ENCODE data around the gene TBC1D10A.
"Not testable (repeated sequence)": the region's sequence is repeated elsewhere in the genome, so short reads cannot be mapped to it uniquely, and the experiment has no call there.

TBC1D10A gene

DNA sequence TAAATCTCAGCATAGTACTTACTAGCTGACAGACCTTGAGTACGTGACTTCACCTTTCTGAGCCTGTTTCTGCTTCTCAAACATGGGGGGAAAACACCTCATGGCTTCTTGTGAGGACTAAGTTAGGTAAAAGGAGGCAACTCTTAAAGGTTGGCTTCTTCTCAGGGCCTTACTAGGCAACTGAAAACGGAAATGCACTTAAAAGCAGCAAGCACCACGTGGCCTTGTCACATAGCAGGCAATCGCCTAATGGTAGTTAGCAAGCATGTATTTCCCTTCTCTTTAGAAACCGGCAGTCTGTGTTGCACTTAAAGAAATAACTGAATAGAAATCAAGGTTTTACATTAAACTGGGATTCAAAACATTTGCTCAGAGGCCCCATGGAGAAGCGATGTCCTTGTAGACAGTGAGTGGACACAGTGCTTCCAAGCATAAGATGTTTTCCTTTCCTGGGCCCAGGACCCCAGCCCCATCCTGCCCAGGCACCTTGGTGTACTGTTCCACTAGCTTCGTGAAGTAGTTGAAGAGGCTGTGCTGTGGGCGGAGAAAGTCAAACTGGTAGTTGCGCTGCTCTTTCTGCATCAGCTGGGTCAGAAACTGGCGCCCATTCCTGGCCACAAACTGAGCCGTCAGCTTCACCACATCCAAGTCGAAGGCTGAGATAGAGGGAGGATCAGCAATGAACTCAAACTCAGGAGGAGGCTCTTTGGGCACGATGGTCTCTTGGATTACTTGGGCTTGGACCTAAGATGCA is 17.9 kb upstream of the TBC1D10A start:
- no peak for DNase-seq (ENCODE audit: low spot score)

DNA sequence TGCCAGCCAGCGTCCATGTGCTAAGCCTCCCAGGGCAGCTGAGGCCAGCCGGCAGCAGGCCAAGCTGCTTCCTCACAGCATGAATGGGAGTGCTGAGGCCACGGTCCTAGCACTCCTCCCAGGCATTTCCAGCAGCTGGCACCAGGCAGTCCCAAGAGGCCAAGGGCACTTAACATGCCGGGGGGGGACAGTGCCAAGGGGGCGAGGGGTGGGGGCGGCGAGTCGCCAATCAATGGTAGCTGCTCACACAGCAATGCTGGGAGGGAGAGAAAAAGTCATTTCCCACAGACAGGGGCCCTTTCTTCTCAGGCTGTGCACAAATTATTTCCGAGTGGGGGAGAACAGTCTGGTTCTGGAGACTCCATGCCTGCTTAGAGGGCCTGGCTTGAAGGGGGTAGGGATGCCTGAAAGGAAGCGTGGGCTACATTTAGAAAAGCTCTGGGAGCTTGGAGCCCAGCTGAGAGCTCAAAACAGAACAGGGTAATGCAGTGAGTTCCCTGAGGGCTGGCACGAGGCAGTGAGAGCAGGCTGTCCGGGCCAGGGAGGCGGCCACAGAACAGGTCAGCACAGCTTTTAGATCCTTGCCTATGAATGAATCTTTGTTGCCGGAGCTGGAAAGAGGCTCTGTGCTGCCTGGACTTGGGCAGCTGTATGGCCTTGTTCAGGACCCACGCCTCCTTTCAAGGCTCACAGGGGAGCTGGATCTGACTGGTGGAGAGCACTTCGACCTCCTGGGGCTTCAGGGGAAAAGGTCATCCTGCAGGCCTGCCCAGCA is 14.4 kb upstream of the TBC1D10A start:
- DNase-seq (ENCODE audit: low spot score) = no peak

DNA sequence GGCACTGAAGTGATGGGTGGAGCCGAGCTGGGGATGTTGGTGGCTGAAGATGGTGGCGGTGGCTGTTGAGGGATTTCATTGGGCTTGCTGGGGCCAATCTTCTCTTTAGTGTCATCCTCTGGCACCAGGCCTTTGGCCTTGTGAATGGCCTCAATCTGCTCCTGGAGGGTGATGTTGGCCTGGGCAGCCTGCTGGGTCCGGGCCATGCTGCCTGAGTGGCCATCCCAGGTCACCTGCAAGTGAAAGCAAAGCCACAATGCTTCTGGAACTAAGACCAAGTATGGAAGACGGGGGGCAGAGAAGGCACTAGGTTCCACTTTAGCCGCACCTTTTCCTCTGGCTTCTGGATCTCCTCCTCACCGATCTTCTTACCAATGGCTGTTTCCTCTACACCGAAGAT is 12.1 kb upstream of the TBC1D10A start:
- no peak for DNase-seq (ENCODE audit: low spot score)

DNA sequence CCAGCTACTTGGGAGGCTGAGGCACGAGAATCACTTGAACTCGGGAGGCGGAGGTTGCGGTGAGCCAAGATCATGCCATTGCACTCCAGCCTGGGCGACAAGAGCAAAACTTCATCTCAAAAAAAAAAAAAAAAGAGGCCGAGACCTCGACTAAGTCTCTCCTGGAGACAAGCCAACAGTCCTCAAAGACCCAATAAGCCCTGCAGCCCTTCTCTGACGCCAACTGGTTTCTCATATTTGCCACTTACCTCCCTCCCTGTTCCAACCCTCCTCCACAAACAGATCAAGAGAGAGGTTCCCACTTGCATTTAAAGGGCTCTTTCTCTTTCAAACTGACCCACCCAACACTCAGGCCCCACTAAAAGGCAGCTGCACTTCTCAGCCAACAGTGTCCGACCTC is 11.6 kb upstream of the TBC1D10A start:
- not testable (repeated sequence) for DNase-seq (ENCODE audit: low spot score)

DNA sequence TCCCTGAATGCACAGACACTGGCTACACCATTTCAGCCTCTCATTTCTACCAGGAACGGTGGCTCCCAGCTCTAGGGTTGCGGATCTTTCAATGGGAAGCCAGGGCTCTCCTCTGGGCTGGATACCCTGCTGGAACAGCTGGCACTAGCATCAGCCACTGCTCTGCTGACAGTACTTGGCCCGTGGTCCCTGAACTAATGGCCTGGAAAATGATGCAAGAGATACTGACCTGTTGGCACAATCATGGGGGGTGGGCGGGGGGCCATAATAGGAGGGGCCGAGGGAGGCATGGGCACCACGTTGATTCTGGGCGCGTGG is 10.7 kb upstream of the TBC1D10A start:
- no peak for DNase-seq (ENCODE audit: low spot score)

DNA sequence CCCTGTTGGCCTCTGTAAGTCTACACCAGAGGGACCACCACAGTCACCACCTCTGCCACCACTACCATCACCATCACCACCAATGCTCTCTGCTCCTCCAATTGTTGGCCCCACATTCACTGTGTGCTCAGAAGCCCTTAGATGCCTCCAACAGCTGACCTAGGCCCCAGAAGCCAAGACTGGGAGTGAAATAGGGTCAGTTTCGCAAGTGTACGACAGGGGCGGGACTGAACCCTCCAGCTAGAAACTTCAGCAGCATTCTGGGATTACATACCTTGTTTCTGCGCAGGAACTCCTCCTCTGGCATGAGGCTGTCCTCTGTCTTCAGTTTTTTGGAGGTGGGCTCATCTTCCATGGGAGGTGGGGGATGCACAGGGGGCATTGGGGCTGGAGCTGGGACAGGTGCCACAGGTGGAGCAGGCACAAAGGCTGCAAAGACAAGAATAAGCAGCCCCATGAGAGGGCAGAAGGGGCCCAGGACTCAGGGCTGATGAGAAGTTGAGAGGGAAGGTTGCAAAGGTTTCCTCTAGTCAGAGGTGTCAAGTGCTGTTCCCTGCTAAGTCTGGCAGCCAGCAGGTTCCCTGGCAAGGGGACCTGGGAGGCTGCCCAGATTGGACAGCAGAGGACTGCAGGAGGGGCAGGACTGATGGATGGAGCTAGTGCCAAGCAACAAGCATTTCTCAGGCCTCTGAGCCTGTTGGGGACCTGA is 10.2 kb upstream of the TBC1D10A start:
- no peak for DNase-seq (ENCODE audit: low spot score)

DNA sequence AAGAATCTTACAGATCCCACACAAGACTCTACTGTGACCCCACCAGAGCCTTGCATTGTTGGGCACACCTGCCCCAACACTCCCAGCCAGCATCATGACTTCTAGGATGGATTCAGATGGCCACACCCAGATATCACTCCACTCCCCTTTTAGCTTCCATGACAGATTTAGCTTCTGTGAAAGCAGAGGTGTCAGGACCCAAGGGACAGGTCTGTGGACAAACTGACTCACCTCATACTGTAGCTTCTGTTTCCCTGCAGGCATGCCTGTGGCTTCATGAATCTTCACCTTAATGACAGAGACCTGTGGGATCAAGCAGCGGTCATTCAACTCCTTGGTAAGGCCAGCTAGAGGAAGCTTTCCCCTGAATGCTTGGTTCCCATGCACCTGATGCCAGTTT is 8.5 kb upstream of the TBC1D10A start:
- no peak for DNase-seq (ENCODE audit: low spot score)

DNA sequence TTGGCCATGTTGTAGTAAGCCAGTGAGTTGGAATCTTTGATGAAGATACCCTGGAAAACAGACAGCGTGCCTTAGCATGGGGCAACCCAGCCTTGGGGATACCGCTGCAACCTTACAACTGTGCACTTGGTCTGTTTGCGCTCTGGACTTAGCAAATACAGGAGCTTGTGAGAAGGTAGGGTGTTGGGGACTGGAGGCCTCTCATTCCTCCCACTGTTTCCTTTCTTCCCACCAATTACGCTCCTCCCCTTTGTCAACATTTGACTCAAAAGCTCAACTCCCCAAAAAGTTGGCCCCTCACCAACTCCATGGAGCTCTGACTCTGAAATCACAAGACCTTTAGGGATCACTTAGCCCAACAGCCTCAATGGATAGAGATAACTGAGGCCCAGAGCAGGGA is 7.9 kb upstream of the TBC1D10A start:
- no peak for DNase-seq (ENCODE audit: low spot score)

DNA sequence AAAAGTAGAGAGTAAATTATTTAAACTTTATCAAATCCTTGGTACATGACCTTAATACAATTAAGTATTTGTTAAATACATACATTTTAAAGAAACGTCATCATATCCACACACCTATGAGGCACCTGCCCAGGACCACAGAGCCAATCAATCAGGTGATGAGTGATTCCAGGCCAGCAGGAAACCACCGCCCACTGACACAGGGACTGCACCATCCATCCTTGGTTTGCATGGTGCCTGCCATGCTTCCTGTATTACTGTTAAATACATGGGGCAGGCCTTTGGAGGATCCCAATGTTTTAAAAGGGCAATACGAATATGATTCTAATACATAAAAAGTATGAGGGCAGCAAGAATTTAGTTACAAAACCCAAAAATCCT is 7.0 kb upstream of the TBC1D10A start:
- DNase-seq (ENCODE audit: low spot score) = no peak

DNA sequence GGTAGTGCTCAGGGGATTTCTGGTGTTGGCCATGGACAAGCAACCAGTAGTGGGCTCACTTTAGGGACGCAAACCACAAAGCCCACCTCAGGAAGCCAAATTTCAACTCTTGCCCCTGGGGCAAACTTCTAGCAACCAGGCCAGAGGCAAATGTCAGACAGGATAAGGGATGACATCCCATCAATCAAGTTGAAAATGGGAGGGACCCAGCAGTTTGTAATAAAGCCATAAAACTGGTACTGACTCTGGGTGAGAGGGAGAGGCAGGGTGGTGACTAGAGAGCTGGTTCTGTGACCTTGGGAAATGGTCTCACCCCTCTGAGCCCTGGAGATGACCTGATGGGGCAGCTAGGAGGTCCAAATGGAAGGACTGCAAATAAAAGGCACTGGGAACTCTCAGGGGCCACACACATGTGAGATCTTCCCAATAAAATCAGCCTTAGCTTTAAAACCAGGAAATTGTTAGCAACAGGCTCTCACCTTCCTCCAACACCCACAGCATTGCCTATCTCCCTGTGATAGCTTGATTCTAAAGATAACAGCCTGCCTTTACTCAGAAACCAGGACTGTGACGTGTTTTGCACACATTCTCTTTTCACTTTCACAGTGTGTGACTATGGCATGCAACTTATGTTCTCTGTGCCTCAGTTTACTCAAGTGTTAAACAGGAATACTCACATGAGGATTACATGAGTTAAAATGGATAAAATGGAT is 6.4 kb upstream of the TBC1D10A start:
- no peak for DNase-seq (ENCODE audit: low spot score)

DNA sequence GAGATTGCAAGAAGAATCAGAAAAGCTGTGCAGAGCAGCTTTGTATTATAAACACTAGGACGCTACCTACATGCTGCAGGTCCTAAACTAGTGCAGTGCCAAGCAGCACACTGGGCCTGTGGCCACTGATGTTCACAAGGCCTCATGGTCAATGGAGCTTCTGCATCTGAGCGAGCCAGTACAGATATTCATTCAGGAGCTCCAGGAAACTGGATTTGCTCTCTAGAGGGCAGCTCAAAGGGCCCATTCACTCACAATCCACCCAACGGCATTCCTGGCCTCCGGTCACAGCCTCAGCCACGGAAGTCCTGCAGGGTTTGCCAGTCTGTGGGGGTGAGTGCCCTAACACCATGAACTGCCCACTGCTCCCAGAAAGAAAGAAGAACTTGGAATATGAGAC is 5.8 kb upstream of the TBC1D10A start:
- no peak for DNase-seq (ENCODE audit: low spot score)

DNA sequence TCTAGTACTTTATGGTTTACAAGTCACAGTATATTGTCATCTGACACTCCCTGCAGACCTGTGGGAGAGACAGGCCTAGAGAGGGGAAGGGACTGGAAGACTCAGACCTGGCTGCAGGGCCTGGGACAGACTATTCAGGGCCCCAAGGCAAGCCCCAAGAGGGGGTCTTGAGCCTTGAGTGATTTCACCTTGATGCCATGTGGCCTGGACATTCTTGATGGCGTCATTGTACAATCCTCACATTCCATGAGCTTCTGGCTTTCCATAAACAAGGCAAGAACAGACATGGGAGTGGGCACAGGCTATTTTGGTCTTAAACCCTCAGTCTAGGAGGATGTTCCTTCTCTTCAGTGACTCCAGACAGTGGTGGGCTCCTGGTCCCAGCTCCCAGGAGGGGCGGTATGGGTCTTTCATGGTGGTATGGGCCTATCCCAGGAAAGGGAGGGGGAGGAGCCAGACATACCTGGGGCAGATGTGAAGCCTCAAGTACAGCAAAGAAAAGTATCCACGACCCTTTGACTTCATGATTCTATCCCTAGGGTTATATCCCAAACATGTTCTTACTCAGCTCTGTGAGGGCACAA is 1.8 kb upstream of the TBC1D10A start:
- no peak for DNase-seq (ENCODE audit: low spot score)

DNA sequence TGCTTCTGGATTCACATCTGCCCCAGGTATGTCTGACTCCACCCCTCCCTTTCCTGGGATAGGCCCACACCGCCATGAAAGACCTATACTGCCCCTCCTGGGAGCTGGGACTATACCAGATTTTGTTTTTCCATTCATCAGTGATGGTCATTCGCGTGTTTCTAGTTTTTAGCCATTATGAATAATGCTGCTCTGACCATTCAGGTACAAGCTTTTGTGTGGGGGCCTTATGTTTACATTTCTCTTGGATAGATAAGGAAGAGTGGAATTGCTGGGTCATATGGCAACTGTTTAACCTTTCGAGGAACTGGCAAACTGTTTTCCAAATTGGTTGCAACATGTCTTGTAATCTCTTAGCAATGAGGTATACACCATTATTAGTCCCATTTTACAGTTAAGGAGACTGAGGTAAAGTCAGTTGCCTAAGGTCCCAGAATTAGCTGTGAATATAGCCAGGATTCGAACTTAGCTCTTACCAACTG is 1.2 kb upstream of the TBC1D10A start:
- no peak for DNase-seq (ENCODE audit: low spot score)

DNA sequence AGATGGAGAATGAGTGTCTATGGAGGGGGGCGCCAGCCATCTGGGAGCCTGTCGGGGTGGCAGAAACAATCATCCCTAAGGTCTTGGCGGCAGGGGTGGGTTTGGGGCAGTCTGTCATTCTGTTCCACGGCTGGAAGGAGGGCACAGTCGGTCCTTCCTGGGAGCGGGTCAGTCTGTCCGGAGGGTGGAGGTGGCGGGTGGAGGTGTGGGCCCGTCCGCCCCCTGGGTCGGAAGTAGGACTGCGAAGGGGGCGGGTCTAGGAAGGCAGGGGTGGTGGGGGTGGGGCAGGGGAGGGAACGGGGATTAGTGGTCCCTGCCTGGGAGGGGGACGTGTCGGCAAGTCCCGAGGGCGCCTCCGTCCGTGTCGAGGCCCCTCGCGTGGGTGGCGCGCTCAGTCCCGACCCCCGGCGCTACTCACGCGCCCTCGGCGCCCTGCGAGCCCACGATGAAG is 461 bp downstream of the TBC1D10A start:
- no peak for DNase-seq (ENCODE audit: low spot score)

DNA sequence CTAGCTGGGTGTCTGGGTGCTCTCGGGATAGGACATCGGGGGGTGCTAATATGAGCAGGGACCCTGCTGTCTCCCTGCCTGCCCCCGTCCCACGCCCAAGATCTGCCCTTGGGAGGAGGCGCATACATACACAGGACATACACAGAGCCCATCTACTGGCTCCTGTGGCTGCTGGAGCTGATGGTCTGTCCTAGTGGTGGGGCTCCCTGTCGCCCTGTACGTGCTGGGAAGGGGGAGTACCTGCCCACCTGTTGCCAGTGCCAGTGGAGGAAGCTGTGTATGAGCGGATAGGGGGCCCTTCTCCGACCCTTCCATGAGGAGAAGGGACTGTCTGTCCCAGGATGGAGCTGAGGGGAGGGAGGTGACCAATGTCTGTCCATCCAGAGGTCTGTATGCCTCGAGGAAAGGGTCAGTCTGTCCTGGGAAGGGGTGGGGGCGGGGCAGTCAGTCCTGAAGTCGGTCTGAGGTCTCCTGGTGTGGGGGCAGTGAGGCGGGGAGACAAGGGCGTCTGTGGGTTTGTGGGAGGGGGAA is 952 bp downstream of the TBC1D10A start:
- DNase-seq (ENCODE audit: low spot score) = no peak

DNA sequence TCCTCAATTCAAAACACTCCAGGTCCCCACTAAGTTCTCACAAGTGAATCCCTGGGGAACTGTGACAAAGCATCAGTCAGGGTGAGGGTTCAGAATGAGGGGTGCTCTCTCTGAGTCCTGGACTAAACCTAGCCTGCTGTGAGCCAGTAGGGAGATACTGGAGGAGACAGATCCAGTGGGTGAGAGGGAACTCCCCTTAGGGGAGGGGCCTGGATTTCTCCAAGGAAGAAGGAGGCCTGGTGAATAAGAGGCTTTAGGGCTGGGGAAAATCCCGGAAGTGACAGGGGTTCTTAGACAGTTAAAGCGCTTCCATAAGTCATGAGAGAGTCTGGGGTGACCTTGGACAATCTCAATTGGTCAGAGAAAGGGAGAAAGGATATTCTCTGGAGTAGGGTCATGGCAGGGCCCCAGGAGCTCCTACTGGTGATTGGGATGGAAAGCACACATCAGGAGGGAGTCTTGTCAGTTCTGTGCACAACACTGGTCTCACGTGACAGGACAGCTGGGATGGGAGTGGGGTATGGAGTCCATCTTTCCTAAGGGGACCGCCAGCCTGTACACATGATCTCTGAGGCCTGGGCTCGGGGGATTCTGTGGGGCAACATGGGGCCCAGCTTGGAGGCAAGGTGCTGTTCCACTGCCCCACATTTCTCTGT is 1.5 kb downstream of the TBC1D10A start:
- no peak for DNase-seq (ENCODE audit: low spot score)

DNA sequence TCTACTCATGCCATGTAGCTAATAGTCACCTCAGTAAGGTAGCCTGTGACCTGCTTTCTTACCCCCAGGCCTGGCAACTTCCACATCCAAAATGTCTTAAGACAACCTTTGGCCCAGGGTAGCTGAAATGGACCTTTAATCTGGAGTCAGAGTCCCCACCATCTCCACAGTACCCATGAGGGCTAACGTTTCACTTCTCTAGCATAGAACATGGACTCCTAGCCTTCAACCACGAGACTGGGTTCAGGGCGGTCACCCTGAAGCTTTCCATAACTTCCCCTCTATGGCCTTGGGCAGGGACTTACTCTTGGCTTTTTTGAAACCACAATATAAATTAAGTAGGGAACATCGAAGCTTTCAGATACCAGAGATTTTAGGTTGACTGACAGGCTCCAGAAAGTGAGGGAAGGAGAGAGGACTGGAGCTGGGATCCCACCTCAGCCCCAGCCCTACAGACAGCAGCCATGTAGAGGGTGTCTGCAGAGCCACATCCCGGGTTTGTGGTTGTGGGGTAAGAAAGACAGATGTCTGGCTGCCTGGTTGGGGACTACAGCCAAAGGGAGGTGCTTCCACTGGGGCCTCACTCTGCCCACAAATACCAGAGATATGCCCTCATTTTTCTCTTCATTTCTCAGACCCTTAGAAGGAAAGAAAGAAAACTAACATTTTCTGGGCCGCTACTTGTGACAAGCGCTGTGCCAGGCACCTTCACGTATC is 2.6 kb downstream of the TBC1D10A start:
- no peak for DNase-seq (ENCODE audit: low spot score)

DNA sequence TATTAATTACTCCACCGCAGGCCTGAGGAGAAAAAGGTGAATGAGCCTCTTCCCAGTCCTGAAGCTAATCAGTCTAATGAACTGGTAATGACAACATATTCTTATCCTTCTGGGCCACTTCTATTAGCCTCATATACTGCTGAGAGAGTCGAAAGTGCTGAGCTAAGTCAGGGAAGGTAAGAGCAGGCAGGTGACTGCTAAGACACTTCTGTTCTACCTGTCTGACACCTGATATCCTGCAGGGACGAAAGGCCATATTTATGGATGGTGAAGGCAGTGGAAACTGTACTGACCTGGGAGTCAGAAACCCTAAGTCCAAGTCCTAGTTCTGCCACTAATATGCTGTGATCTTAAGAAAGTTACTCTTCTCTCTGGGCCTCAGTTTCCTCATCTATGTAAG is 3.5 kb downstream of the TBC1D10A start:
- DNase-seq (ENCODE audit: low spot score) = no peak

DNA sequence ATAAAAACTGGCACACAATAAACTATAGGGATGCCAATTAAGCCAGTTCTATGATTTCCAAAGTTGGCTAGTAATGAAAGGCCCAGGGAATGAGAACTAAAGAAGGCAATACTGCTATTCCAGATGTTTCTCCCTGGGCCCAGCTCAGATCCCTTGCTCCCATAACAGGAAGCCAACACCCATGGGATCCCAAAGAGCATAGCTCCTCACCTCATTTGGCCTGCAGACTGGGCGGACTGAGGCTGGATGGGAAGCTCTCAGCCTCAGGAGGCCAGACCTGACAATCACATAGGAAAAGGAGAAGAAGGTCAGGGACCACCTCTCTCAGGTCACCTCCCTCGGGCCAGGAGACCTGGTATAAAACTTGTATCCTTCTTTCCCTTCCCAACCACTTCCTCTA is 5.3 kb downstream of the TBC1D10A start:
- DNase-seq (ENCODE audit: low spot score) = no peak

DNA sequence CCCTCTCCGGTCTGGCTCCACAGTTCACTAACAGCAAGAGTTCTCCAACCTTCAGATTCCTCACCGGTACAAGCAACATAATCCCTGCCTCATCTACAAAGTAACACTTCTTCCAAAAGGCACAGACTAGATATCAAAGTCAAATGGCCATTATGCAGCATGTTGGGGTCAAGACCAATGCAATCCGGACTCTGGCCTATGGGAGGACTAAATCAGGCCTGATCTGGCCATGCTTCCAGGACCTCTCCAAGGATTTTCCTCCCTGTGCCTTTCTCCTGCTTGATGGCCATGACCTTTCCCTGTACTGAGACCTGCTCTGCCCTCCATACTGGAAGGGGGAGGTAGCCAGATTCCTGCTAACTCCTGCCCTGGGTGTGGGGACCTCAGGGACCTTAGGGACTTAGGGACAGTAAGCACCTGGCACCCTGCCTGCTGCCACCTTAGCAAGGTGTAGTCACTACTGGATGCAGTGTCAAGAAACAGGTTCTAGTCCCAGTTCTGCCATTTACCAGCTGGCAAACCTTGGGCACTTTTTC is 6.7 kb downstream of the TBC1D10A start:
- no peak for DNase-seq (ENCODE audit: low spot score)

Data from kidney capillary endothelial cell (primary cell).